NCI-H446 (cell line): ENCODE measurements around the gene ALDH8A1.

Experiments
- DNase-seq, 2 experiments: peaks; one replicate each; lab custom pipeline; 2025; lab: John Stamatoyannopoulos, UW

The ALDH8A1 gene

DNA sequence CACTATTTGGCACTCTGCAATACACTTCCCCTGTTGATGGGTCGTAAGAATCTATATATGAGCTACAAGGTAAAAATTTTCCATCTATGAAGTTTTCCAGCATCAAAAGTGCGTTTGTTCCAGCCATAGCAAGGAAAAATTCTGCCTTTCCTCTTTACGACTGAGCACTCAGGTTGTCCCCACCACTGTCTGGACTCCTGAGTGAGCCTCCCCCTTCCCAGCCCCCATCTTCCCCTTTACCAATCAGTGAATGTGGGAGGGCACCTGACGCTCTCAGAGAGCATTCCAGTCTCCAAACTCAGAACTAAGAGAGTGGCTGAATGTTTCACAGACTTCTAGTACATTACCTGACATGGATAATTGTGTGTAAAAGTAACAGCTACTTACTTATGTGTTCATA is at the start of gene ALDH8A1:
Gene ALDH8A1 (minus strand): TSS at position 175 of the 400 bp plus-strand sequence. CDS start 48 bp downstream, at position 127.
- no peak for DNase-seq

- DNase-seq = no peak
Measured at GRCh38 chr6:134999107-134999506, 49.2 kb upstream of the ALDH8A1 start.

GRCh38 chr6:134997133-134997995 is 47.5 kb upstream of the ALDH8A1 start:
- no peak for DNase-seq

GRCh38 chr6:134995536-134995935 is 45.6 kb upstream of the ALDH8A1 start:
- no peak for DNase-seq

DNA sequence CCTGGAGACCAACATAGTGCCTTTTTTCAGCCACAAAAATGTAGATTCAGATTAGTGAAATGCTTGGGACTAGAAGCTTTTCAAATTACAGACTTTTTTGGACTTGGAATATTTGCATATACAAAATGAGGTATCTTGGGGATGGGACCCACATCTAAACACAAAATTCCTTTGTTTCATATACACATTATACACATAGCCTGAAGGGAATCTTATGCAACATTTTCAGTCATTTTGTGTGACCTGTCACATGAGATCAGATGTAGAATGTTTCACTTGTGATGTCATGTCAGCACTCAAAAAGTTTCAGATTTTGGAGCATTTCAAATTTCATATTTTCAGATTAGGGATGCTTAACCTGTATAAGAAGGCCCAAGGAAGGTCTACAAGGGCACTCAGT is 44.5 kb upstream of the ALDH8A1 start:
- DNase-seq = no peak

- DNase-seq = no peak
Measured at GRCh38 chr6:134992155-134992554, 42.3 kb upstream of the ALDH8A1 start.

- no peak for DNase-seq
Measured at GRCh38 chr6:134990262-134990661, 40.4 kb upstream of the ALDH8A1 start.

DNA sequence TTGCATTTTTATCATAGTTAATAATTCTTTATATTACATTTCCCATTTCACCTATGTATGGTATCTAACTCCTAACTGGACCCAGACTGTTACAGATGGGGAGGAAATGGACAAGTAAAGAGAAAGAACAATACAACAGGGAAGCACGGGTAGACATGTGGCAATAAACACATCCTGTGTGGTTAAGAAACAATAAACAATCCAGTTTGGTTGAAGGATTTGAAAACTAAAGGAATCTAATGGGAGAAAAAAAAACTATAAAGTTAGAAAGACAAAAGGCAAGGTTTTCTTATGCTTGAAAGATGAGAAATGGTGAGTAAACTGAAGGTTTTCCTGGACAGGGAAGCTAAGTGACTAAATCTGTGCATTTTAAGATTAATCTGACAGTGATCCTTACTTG is 34.9 kb upstream of the ALDH8A1 start:
- no peak for DNase-seq

- no peak for DNase-seq
Measured at GRCh38 chr6:134983823-134984222, 33.9 kb upstream of the ALDH8A1 start.

- no peak for DNase-seq
Measured at GRCh38 chr6:134982161-134982560, 32.3 kb upstream of the ALDH8A1 start.

DNA sequence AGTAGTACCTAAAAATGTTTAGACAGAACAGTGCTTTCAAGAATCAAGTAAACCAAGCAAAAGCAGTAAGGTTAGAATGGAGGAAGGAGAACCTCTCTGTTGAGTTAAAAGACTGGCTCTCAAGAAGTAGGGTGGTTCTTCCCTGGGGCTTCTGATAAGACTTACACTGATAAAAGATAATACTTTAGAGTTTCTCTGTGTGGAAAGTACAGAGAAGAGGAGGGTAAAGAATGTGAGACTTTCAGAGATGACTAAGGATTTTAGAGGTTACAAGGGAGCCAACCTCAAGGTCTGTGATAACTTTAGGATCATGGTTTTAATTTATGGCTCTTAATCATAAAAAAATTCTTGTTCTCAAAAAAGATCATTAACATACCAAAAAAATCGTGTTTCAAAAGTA is 30.9 kb upstream of the ALDH8A1 start:
- no peak for DNase-seq

- no peak for DNase-seq
Measured at GRCh38 chr6:134979142-134979541, 29.2 kb upstream of the ALDH8A1 start.

GRCh38 chr6:134974370-134974769 is 24.5 kb upstream of the ALDH8A1 start:
- no peak for DNase-seq

- DNase-seq = no peak
Measured at GRCh38 chr6:134967711-134968110, 17.8 kb upstream of the ALDH8A1 start.

DNA sequence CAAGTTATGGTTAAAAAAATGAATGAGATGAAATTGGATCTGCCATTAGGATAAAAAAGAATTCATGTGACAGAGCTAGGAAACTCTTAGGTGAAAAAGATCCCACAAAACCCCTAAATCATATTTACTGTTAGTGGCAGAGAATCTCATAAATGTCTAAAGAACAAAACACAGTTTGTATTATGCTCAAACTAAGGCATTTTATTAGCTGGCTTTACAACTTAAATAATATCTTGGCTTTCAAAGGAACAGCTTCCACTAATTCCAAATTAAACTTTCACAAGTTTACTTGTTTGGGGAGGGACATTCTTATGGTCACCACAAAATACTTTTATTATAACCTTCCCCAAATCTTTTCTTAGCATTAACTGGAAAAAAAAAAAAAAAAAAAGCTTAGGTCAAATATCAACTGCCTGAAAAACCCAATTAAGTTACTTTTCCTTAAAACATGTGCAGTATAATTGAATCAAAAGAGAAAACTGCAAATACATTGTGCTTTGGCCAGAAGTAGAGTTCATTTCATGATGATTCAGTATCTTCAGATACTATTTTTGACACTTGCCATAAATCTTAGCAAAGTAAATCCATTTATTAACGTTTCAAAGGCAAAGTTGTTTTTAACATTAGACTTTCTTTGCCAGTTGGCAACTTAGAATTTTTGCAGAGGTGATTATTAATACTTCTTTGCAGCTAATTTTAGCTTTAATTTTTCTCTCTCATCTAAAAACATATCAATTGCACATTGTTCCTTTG is 14.7 kb upstream of the ALDH8A1 start:
- DNase-seq = no peak

GRCh38 chr6:134962421-134962820 is 12.5 kb upstream of the ALDH8A1 start:
- no peak for DNase-seq

DNA sequence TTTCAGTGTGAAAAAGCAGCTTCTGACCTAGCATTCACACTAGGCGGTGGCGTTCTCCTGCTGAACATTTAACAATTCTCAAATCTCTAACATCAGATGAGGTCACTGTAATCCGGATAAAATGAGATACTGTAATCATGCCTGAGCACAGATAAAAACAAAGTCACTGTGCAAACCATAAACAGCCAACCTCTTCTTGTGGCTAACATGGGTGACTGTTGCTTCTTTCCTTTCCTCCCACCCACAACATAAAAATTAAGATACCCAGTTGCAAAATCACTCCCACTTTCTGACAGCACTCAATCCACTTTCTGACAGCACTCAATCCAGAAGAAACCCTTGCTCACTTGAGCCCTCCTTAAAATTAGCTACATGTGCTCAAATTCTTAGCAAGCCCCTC is 11.5 kb upstream of the ALDH8A1 start:
- DNase-seq = no peak

GRCh38 chr6:134959603-134960002 is 9.7 kb upstream of the ALDH8A1 start:
- DNase-seq = no peak

DNA sequence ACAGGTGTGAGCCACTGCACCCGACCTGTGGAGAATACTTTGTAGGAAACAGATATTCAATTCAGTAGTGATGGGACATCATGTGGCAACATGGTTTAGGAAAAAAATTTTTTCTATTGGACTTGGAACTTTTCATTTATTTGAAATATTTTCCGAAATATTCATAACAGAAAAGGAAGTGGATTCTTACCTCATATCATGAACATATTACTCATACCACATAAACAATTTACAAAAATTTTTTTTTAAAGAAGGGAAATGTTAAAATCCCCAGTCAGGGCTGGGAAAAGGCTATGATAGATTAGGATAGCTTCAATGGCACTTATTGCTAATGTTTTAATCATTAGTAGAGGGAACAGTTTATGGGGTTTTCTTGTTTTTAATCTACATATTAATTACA is 6.8 kb upstream of the ALDH8A1 start:
- DNase-seq = no peak

DNA sequence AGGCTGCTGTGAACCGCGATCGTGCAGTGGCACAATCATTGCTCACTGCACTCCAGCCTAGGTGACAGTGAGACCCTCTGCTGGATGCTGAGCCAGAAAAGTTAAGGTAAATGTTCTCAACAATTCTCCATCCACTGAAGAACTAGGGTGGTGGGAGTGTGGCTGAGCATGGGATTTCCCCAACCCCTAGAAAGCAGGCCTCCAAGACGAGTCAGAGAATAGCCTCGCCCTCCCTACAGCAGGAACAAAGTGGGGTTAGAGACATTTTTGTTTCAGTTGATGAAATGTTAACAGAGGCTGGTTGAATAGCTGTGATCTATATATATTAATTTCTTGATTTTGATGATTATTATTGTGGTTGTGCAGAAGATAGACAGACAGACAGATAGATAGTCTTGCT is 6.1 kb upstream of the ALDH8A1 start:
- no peak for DNase-seq

DNA sequence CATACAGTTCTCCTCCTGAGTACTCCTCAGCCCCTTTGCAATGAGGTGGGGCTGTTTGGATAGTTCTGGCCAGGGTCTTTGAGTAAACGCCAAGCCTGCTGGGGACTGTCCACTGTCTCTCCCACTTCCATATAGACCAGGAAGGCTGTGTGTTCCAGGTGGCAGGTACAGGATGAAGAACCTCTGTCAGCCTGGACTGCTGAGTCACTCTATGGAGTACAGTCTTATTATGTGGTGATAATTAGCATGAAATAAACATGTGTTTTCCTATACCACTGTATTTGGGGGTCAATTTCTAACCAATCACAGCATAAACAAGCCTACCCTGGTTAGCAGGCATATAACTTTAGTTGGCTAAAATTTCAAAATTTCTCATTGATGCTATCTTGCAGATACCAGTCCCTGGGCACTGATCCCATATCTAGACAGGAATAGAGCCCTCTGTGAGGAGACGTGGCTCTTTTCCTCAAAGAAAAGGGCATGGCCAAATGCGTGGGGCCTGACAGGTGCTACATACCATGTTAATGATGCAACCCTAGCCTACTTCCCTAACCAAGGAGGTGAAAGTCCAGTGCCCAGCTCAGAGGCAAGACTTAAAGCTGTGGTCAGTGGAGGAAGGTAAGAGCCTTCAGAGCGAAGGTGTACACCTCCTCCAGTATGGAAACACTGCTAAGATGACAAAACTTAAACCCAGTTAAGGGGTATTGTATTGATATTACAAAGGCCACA is 4.5 kb upstream of the ALDH8A1 start:
- no peak for DNase-seq

DNA sequence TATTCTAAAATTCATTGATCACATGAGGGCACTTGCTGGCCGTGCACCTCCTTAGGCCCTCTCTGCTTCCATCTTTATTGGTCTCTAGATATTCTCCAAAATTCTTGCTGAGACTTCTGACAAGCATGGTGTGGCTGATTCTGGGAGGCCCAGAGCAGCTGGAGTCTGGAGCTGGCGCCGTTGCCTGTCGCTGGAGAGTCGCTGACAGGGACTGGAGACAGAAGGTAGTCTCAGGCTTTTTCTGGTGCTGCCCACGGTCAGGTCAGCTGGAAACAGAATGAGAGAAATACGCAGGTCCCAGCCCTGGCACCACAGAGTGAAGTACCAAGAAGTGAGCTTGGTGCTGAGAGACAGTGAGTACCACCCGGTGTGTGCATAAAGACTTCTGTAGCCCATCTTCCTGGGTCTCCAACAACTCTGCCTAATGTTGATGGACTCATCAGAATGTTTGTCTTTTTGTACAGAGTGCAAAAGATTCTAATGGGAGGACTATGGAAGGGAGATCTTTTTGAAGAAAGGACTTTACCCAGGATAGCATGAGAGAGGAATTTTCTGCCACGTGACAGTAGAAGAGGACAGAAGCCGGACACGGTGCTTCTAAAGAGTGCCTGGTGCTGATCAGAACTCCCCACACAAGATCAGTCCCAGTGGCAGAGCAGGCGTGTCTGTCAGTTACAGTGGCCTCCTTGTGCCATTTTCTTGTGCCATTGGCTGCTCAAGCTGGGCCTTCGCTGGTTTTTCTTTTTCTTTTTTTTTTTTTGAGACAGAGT is 1.8 kb upstream of the ALDH8A1 start:
- no peak for DNase-seq
